ENCODE data around the gene CCDC68. TPM values are rescaled to one million over a fixed set of nuclear protein-coding genes. Genes with fewer than 3 reads are reported as not detected.

CCDC68 gene
- total RNA-seq, 2 experiments from 2014 or later, result not detected

- intact Hi-C loops (cut with micrococcal nuclease), result no loop called here
- TF ChIP-seq CTCF (IDR thresholded peaks at IDR 0.05), result no peak
- Mint-ChIP-seq H3K4me3 (no peak overlapping the region), H3K27ac (no peak overlapping the region), H3K9me3 (no peaks in the 10 kb centered on the region), H3K36me3 (ENCODE audit: low read depth) (no peaks in the 10 kb centered on the region), H3K27me3 (no peaks in the 10 kb centered on the region), H3K4me1 (ENCODE audit: low read depth) (no peaks in the 10 kb centered on the region)
- POLR2A ChIA-PET, result no interaction called here
- ATAC-seq, result no peak
- DNase-seq, result no peak
- CTCF ChIA-PET, result interaction anchor here (0.9 kb wide), 1 partner anchor 14 kb away, joined by 3 read pairs; no protein-coding TSS in a partner anchor
Observed at GRCh38 chr18:55001394-55002024, 42.2 kb upstream of the CCDC68 start.

- Mint-ChIP-seq H3K4me3 (no peak overlapping the region), H3K36me3 (ENCODE audit: low read depth) (no peaks in the 10 kb centered on the region), H3K27ac (no peak overlapping the region), H3K27me3 (no peaks in the 10 kb centered on the region), H3K9me3 (no peaks in the 10 kb centered on the region), H3K4me1 (ENCODE audit: low read depth) (no peaks in the 10 kb centered on the region)
- no peak for DNase-seq
- no peak for TF ChIP-seq CTCF (IDR thresholded peaks at IDR 0.05)
- POLR2A ChIA-PET, result no interaction called here
- CTCF ChIA-PET, result no interaction called here
- no peak for ATAC-seq
- intact Hi-C loops (cut with micrococcal nuclease), result no loop called here
Observed at GRCh38 chr18:55000529-55000928, 41.3 kb upstream of the CCDC68 start.

- ATAC-seq, result no peak
- no peaks in the 10 kb centered on the region for H3K9me3 Mint-ChIP-seq
- no peaks in the 10 kb centered on the region for H3K27me3 Mint-ChIP-seq
- DNase-seq, result no peak
- H3K4me3 Mint-ChIP-seq, result no peak overlapping the region
- no peaks in the 10 kb centered on the region for H3K36me3 Mint-ChIP-seq (ENCODE audit: low read depth)
- no peak overlapping the region for H3K27ac Mint-ChIP-seq
- POLR2A ChIA-PET, result no interaction called here
- intact Hi-C loops (cut with micrococcal nuclease), result no loop called here
- CTCF ChIA-PET, result no interaction called here
- TF ChIP-seq CTCF (IDR thresholded peaks at IDR 0.05), result no peak
- H3K4me1 Mint-ChIP-seq (ENCODE audit: low read depth), result no peaks in the 10 kb centered on the region
Observed at GRCh38 chr18:54999016-54999415, 39.8 kb upstream of the CCDC68 start.

GRCh38 chr18:54995421-54996143 is 36.3 kb upstream of the CCDC68 start:
- CTCF ChIA-PET, result no interaction called here
- H3K4me3 Mint-ChIP-seq, result no peak overlapping the region
- no peaks in the 10 kb centered on the region for H3K4me1 Mint-ChIP-seq (ENCODE audit: low read depth)
- no peak for ATAC-seq
- no peak for DNase-seq
- H3K27ac Mint-ChIP-seq, result no peak overlapping the region
- H3K9me3 Mint-ChIP-seq, result no peaks in the 10 kb centered on the region
- POLR2A ChIA-PET, result no interaction called here
- no peaks in the 10 kb centered on the region for H3K36me3 Mint-ChIP-seq (ENCODE audit: low read depth)
- peaks cover 2% of the 10 kb centered on the region for H3K27me3 Mint-ChIP-seq
- intact Hi-C loops (cut with micrococcal nuclease), result no loop called here
- TF ChIP-seq CTCF (IDR thresholded peaks at IDR 0.05), result no peak

- intact Hi-C loops (cut with micrococcal nuclease), result no loop called here
Observed at GRCh38 chr18:54991981-54992380, 32.7 kb upstream of the CCDC68 start.

More at GRCh38 chr18:54991981-54992380, 32.7 kb upstream of the CCDC68 start:
- Mint-ChIP-seq H3K27me3 (peaks cover 2% of the 10 kb centered on the region), H3K9me3 (no peaks in the 10 kb centered on the region), H3K4me3 (no peak overlapping the region), H3K36me3 (ENCODE audit: low read depth) (no peaks in the 10 kb centered on the region), H3K27ac (no peak overlapping the region), H3K4me1 (ENCODE audit: low read depth) (no peaks in the 10 kb centered on the region)
- ChIA-PET POLR2A (no interaction called here), CTCF (no interaction called here)
- no peak for DNase-seq
- ATAC-seq, result no peak
- TF ChIP-seq CTCF (IDR thresholded peaks at IDR 0.05), result no peak
